ENCODE results near the gene SPTLC3. TPM values are rescaled to one million over a fixed set of nuclear protein-coding genes. Genes with fewer than 3 reads are reported as not detected.
A peak's percentile ranks its signal among the peaks of the same experiment; 100 is the strongest.
"Not testable (repeated sequence)": the region's sequence is repeated elsewhere in the genome, so short reads cannot be mapped to it uniquely, and the experiment has no call there.

SPTLC3 gene
- total RNA-seq (2014; rRNA removed; shearing (Covaris generic)) = 15.7 and 16.1 TPM in 2 replicates
- 4.3 and 25.4 TPM in 2 replicates for polyA plus RNA-seq (2014; cell fraction: nucleus; rRNA removed)

DNA sequence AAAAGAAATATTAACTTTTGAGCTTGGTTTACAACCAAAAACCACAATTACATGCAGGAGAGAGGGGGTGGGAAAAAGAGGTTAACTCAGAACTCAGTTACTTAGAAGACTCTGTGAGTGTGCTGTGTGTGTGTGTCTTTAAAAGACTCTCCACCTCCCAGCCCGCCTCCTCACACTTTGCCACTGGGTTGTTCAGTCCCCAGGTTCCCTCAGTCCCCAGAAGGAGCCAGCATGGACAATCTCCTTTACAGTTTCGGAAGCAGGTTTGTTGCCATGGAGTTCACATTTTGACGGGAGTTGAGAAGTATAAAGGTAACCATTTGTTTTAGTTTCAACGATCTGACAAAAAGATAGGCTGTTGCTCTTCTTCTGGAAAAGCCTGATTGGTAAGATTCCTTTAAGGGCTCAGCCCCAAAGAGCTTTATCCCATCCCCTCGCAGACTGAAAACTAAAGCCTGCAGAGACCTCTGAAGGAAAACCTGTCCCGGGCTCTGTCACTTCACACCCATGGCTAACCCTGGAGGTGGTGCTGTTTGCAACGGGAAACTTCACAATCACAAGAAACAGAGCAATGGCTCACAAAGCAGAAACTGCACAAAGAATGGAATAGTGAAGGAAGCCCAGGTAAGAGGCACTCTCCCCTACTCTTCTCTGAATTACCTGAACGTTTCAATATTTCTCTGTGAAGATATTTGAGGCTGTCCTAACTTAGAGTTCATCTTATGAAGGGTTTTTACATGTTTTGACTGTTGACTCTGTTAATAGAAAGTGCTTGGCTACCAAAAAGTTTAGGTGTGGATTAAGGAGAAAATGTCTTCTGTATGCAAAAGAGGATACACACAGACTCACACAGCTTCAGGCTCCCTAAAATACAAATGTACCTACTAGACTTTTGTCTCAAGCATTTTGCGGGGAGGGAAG is at the start of gene SPTLC3:
TSS of gene SPTLC3 (plus strand) at position 212 of the 921 bp plus-strand sequence. CDS start at position 508, 296 bp downstream.
- peak; percentile 22 for DNase-seq (ENCODE audit: extremely low read depth, low read depth)

DNA sequence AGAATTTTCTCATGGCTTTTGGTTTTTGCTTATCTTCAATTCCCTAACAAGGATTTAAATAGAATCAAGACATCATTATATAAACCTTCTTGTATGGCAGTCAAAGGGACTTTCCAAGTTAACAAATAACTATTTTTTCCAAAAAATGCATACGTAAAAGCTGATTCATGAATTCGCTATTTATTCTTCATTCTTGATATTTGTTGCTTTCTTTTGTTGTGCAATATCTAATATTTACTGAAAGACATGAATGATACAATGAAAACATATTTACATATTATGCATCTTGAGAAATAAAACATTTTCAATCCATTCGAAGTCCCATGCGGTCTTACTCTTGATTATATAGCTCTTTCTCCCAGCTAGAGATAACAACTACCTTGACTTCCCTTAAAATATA is 47.0 kb upstream of the SPTLC3 start:
- no peak for DNase-seq (ENCODE audit: extremely low read depth, low read depth)

- no peak for DNase-seq (ENCODE audit: extremely low read depth, low read depth)
Observed at GRCh38 chr20:12962895-12963294, 45.9 kb upstream of the SPTLC3 start.

- DNase-seq (ENCODE audit: extremely low read depth, low read depth) = no peak
Observed at GRCh38 chr20:12963416-12963815, 45.4 kb upstream of the SPTLC3 start.

DNA sequence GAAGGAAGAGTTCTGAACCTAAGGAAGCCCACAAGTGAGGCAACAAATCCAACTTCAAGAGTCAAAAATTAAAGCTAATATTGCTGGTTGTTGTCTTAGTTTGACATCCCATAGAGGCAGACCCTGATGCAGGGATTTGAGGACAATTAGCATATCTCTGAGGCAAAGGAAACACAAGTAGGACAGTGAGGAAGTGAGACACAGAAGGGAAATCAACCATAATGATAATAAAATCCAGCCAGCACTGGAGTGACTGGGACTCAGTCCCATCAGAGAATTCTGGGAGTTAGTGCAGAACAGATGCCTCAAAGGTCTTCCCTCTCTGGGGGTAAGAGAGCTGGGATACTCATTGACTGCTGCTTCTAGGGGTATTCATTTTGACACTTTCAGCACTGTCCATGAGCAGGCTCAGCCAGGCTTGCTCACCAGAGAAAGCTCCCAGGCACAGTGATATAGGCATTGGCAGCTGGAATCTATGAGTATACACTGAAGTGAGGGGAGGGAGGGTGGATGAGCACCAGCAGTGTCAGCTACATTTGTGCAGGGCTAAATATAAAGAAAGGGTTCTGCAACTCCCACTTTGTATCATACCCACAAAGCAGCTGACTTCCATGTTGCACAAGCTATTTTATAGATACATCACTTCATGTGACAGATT is 43.4 kb upstream of the SPTLC3 start:
- DNase-seq (ENCODE audit: extremely low read depth, low read depth) = no peak

DNA sequence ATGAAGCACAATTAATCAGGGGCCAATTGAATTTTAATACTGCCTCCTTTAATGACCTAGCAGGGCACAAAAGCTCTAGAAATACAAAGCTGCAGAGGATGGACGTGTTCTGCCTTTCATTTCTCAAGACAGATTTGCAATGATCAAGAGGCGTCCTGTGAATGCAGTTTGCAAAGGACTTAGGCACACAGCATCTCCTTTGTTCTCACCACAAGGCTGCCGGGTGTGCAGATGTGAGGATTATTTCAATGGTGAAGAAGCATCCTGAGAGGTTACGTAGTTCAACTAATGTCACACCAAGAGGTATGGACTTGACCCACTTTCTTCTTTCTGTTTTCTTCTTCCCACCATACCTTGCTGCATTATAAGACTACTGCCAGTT is 42.9 kb upstream of the SPTLC3 start:
- DNase-seq (ENCODE audit: extremely low read depth, low read depth) = no peak

- DNase-seq (ENCODE audit: extremely low read depth, low read depth) = peak; percentile 9
Observed at GRCh38 chr20:12966468-12967085, 42.2 kb upstream of the SPTLC3 start.

- DNase-seq (ENCODE audit: extremely low read depth, low read depth) = no peak
Observed at GRCh38 chr20:12967932-12968331, 40.8 kb upstream of the SPTLC3 start.

DNA sequence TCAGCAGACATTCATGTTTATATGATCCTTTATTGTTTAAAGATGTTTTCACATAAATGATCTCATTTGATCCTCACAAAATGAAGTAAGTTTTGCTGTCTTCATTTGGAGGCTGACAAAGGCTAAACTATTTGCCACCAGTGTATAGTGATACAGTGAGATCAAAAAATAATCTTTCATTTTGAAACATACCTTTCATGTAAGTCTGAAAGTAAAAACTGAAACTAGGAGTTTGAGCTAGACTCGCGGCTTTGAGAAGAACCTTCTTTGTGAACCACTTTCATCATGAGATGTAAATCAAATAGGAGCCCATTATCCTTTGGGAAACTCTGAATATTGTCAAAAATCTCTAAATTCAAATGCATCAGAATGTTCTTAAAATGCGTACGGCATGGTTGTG is 40.3 kb upstream of the SPTLC3 start:
- no peak for DNase-seq (ENCODE audit: extremely low read depth, low read depth)

- no peak for DNase-seq (ENCODE audit: extremely low read depth, low read depth)
Observed at GRCh38 chr20:12969071-12969669, 39.6 kb upstream of the SPTLC3 start.

DNA sequence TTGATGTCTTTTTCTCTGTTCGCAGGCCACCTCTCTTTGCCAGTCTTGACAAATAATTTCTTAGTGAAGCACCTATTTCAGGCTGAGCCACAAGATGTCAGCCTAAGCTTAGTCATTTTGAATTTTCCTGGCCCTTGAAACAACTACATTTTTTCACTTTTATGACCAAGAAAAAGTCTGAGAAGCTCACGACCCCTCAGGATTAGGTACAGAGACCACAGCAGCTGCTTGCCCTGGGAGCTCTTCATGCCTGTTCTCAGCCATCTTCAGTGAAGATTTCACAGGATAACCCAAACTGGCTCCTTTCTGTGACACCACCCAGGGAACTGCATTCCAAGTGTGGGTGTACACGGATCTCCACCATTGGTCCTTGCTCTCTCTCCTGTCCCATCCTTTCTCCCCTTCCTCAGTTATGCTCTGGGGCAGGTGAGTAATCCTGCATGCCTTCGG is 38.4 kb upstream of the SPTLC3 start:
- DNase-seq (ENCODE audit: extremely low read depth, low read depth) = peak; percentile 53

DNA sequence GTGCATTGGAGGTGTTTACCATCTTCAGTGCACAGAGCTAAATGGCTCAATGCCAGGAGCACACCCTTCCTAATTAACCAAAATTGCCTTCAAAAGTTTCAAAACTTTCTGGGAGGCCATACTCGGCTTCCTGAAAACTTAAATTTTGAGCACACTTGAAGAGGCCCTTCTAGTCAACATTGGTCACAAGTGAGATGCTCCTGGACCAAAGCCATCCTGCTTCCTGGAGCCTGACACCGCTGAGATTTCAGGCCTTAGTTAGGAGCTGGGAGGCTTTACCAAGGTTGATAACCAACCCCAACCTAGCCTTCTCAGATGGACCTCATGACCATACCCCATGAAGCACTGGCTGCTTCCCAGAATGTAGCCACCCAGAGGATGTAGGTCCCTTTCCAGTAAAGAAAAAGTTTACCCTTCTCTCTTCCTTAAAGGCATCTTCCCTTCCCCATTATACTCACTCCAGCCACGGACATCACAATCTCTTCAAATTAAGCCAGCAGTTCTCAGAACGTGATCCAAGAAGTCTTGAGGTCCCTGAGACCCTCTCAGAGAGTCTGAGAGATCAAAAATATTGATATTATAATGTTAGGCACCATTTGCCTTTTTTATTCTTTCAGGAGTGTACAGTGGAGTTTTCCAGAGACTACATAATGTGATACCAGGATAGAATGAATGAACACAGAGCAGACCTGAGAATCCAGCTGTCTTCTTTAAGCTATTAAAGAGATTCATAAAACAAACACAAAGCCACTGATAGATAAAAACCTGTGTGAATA is 32.8 kb upstream of the SPTLC3 start:
- no peak for DNase-seq (ENCODE audit: extremely low read depth, low read depth)

- no peak for DNase-seq (ENCODE audit: extremely low read depth, low read depth)
Observed at GRCh38 chr20:12976720-12977309, 32.0 kb upstream of the SPTLC3 start.

DNA sequence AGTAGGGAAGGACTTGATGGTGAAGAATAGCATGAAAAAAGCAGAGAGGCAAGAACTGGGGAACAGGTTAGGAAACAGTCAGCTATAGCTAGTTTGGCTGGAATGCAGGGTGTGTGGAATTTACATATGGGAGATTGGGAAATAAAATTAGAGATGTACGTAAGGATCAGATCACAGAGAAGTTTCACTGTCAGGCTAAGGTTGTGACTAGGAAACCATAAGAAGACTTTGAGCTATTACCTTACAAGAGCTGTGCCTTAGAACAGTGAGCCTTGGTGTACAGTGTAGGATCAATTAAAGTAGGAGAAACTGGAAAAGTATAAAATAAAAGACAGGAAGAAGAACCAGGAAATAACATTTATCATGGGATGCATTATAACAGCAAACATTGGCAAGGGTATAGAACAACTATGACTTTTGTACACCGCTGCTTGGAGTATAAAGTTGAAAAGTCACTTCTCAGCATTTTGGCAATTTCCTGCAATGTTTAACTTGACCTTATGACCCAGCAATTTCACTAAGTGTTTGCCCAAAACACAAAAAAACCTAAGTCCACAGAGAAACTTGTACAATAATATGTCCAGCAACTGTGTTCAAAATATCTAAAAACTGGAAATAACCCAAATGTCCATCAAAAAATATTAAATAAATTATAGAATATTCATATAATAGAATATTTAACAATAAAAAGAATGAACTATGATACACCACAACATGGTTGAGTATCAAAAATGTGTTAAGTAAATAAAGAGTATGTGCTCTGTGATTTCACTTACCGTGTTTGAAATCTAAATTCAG is 31.2 kb upstream of the SPTLC3 start:
- no peak for DNase-seq (ENCODE audit: extremely low read depth, low read depth)

GRCh38 chr20:12978126-12978394 is 30.7 kb upstream of the SPTLC3 start:
- no peak for DNase-seq (ENCODE audit: extremely low read depth, low read depth)

GRCh38 chr20:12978613-12979495 is 29.9 kb upstream of the SPTLC3 start:
- DNase-seq (ENCODE audit: extremely low read depth, low read depth) = no peak

DNA sequence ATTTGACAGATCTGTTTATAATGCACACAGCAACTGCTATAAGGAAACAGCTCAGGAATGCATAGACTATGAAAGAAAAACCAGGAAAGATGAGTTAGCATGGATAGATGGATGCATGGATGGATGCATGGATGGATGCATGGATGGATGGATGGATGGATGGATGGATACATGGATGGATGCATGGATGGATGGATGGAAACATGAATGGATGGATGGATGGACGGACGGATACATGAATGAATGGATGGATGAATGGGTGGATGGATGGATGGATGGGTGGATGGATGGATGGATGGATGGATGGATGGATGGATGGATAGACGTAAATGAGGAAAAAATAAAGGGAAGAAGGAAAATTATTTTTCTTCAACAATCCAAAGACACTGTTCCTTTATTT is 29.1 kb upstream of the SPTLC3 start:
- not testable (repeated sequence) for DNase-seq (ENCODE audit: extremely low read depth, low read depth)

DNA sequence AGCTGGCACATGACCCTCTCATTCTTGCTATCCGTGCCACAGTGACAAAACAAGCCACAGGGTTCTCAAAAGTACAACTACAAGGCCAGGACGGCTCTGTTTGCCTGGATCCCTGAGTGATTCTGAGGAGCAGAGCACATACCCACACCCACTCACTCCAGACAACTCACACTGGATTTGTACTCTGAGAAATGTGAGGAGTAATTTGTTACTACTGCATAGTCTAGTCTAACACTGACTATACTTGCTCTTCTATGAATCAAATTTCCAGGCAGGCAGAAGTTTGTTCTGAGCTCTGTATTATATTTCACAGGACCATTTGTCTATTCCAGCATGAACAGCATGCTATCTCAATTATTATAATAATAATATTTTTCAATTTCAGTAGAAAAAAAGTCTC is 26.7 kb upstream of the SPTLC3 start:
- no peak for DNase-seq (ENCODE audit: extremely low read depth, low read depth)
